Activated CD4-positive, alpha-beta T cell treated with anti-CD3 and anti-CD28 coated beads, Interleukin-2, amount 50 U/mL, for 24 hours (primary cell): ENCODE data around the gene B4GAT1.
"Not testable (repeated sequence)": the region's sequence is repeated elsewhere in the genome, so short reads cannot be mapped to it uniquely, and the experiment has no call there.

Source experiments
- DNase-seq, 2 donors: peaks; one replicate each; pipeline ENCODE4 v3.0.0-alpha.2; 2020; ENCODE audit warnings: low read depth in 1 of 2, low spot score in 1 of 2

Gene B4GAT1

DNA sequence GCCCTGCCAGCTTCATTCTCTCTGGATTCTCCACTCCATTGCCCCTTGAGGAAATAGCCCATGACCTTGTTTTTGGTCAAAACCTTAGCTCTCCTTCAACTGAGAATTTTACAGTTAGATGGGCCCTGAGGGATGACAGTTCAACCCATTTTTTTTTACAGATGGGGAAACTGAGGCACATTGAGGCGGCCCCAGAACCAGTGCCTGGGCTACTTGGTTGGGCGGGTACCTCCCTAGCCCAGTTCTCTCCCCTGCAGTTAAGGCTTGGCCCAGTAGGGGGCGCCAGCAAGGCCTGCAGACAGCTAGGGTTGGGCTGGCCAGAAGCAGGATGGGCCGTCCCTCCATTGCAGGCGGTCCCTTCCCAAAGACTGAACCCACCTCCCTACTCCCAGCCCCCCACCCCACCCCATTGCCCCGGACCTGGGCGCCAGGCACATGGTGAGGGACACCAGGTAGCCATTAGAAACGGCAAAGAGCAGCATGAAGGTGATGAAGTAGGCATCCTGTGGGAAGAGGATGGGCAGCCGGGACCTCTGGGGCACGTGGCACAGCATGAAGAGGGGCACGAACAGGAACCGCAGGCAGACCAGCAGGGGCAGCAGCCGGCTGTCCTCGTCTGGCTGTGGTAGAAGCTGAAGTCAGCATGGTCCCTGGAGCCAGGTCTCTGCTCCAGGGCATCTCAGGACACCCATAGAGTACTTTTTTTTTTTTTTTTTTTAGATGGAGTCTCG is 16.5 kb upstream of the B4GAT1 start:
- DNase-seq: peak; percentile 63 to 66

DNA sequence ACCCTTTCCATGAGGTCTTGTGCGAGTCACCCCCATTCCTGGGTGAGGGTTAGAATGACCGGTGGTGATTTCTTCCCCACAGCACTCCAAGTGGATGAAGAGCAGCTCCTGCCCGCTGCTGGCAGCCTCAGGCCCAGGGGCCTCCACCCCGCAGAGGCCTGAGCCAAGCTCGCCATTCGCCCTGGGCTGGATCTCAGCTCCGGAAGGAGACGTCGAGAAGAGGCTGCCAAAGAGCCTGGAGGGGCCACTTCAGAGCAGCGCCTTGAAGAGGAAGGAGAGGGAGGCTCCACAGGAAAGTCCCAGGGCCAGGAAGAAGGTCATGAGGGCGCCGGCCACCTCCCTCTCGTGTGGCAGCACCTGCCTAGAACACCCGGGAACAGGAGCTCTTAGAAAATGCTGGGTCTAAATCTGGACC is 15.8 kb upstream of the B4GAT1 start:
- DNase-seq: no peak

- DNase-seq: no peak
These were observed 15.2 kb upstream of the B4GAT1 start for GRCh38 chr11:66362481-66363147.

DNA sequence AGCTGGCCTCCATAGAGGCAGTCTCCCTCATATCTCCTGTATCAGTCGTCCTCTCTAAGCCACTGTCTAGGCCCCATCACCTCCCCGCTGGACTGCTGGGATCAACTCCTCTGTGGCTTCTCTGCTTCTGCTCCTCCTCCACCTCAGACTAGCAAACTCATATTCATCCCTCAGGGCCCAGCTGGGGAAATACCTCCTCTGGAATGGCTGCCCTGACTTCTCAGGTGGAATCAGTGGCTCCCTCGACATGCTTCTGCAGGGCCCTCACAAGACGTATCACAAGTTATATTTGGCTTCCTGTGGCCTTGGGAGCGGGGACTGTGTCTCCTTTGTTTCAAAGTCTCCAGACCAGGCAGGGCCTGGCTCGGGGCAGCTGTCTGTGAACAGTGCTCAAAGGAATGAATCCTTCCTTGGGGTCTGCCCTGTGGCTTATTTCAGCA is 14.1 kb upstream of the B4GAT1 start:
- no peak for DNase-seq

GRCh38 chr11:66360406-66361073 is 13.1 kb upstream of the B4GAT1 start:
- DNase-seq: no peak

DNA sequence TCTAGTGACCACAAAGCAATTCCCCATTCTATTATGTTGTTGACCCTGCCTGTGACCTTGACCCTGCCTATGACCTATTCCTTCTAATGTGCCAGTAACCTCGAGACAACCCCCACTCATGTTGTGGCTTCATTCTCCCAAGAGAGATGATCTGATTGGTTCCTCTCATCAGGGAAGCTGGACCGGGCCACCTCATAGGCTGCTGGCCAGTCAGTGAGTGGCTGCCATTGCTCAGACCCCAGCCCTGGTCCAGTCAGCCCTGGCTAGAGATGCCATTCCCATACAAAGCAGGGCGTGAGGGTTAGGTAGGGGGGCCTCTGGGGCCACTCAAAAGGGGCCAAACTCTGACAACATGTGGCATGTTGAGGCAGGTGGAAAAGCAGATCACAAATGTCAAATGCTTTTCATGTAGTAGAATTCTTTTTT is 12.2 kb upstream of the B4GAT1 start:
- no peak for DNase-seq

GRCh38 chr11:66350560-66351235 is 3.3 kb upstream of the B4GAT1 start:
- DNase-seq: not testable (repeated sequence)

GRCh38 chr11:66349084-66349386 is 1.6 kb upstream of the B4GAT1 start:
- no peak for DNase-seq

GRCh38 chr11:66346476-66347424 is 679 bp downstream of the B4GAT1 start:
- no peak for DNase-seq

DNA sequence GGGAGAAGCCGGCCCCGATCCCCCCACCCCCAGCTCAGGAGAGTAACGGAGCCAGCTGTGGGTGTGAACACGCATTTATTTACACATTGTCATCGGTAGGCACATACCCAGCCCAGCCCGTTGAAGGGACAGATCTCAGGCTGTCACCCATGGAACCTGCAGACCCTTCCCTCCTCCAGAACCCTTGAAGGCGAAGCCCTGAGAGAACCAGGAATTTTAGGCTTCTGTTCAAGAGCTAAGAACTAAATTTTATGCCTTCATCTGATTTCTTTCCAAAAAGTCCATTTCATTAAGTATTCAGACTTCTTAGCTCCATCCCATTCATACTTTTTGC is 2.1 kb downstream of the B4GAT1 start:
- DNase-seq: no peak

DNA sequence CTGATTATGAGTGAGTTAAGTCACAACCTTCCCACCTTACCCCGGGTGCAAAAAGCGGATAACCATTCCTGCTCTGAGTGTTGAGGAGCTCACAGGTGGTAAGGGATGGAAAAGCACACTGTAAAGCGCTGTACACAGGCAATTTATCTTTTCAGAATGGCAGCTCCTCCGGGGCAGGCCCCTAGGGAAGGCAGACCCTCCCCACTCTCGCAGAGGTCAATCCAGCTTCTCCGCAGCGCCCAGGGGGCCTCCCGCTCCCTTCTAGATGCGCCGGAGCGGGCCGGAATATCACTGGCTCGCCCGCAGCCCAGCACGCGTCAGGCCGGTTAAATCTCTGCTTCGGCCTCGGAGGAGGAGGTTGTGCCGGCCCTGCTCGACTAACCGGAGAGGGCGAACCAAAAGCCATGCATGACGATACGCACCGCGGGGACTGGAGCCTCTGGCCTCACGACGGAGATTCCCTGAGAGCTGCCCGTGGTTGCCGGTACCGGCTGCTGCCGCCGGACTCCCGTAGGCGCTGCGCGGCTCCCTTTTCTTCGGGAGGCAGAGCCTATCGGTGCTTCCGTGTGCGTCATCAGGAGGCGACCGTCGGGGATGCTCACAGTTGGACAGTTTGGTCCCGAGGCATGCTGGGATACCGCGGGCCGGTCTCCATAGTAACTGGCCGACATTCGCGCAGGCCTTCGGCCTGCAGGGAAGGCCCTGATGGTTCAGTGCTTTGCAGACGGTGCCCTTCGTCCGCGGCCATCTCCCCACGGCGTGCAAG is 2.7 kb downstream of the B4GAT1 start, which contains the start of gene BRMS1:
TSS of gene BRMS1 (minus strand) at position 555 of the 766 bp plus-strand sequence. CDS start 2,870 bp downstream, outside the sequence.
- peak; percentile 84 to 95 for DNase-seq

GRCh38 chr11:66343176-66343575 is 4.3 kb downstream of the B4GAT1 start:
- no peak for DNase-seq

GRCh38 chr11:66341502-66342126 is 5.8 kb downstream of the B4GAT1 start:
- DNase-seq: no peak

DNA sequence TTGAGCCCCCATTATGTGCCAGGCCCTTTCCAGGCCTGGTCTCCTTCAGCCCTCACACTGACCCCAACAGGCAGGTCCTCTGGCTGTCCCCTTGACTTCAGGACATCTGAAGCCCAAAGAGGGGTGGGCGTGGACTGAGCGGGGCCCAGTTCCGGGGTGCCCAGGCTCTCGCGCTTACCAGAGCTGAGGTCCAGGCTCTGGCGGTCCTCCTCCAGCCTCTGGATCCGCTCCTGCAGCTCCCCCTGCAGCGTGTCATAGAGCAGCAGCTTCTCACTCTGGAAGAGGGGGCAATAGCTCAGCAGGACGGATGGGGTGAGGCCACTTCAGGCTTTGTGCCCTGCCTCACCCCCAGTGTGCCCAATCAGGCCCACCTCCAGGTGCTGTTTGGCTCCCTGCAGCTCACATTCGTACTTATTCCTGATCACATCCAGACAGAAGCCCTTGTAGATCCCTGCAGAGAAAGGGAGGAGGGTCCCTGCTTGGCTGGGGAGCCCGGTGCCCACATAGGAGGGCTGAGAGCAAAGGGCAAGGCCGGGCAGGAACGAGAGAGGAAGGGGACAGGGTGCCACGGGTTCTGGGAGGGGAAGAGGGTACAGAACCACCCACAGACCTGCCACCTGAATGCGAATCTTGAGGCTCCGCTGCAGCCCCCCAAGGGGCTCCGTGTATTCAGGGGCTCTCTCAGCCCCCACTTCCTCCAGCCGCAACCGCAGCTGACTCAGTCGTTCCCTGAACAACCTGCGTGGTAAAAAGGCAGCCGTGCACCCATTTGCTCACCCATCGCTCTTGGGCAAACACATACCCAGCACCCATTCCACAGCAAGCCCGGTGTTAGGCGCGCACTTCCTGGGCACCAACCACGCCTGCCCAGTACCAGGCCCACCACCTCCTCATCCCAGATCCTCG is 6.6 kb downstream of the B4GAT1 start:
- DNase-seq: no peak

DNA sequence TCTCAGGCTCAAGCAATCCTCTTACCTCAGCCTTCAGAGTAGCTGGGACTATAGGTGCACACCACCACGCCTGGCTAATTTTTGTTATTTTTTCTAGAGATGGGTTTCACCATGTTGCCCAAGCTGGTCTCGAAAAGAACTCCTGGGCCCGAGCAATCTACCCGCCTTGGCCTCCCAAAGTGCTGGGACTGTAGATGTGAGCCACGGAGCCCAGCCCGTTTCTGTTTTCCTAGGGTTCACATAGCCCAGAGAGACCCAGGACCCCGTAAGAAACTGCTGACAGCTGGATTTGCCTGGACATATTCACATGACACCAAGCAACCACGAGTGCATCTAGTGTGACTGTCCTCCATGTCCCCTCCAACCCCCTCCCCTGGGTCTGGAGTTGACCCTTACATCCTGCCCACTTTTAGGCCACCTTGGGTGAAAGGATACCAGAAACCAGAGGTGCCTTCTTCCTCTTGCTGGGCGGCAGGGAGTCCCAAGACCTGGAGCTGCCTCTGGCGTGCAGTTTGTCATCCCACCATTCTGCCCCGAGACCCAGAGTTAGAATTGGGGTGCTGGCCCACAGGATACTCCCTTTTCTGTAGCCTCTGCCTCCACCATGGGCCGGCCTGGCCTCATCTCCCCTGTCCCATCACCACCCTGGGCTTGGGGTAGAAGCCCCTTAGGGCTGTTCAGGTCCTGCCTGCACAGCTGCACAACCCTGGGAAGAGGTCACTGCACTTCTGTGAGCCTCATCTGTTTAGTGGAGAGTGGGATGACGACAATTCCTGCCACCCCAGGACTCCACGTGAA is 7.5 kb downstream of the B4GAT1 start:
- DNase-seq: no peak

GRCh38 chr11:66339162-66339675 is 8.2 kb downstream of the B4GAT1 start:
- DNase-seq: no peak
